GM18498 (cell line): ENCODE results near the gene SPAG16.

Experiments used
- ATAC-seq: cut with Tn5 transposase; IDR thresholded peaks from one replicate; pipeline ENCODE4 v1.9.1; 2021; ENCODE audit warnings: mild to moderate bottlenecking, moderate library complexity; ENCODE audit not compliant: unreplicated experiment

SPAG16 gene

DNA sequence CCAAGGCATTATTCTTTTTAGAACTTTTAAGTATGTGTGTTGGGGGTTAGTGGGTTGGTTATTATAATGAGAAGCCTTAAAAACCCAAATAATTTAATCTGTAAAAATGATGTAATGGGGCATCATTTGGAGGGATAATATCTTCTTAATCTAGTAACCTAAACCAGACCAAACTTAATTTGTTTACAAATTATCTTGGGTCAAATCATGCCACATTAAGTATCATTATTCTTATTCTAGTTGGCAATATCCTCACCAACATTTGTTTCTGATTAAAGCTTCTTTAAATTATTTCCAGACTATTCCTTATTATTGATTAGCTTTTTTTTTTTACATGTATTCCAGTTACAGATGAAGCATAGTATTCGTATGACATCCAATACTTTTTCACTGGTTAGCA is 1041.1 kb downstream of the SPAG16 start:
- no peak for ATAC-seq

DNA sequence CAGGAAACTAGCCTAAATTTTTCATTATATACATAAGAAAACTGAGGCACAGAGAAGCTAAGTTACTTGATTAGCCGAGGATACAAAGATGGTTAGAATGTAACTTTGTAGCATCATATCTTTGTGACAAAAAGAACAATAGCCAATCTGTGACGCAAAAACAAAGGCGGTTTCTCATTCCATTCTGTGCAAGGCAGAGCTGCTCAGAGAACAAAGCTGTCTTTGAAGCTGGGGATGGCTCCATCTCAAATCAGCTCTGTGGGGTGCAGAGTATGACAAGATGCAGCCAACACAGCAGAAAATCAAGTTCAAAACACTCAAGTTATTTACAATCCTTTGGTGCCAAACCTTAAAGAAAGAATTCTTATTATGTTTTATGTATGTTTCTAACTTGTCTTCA is 1044.7 kb downstream of the SPAG16 start:
- ATAC-seq = no peak

DNA sequence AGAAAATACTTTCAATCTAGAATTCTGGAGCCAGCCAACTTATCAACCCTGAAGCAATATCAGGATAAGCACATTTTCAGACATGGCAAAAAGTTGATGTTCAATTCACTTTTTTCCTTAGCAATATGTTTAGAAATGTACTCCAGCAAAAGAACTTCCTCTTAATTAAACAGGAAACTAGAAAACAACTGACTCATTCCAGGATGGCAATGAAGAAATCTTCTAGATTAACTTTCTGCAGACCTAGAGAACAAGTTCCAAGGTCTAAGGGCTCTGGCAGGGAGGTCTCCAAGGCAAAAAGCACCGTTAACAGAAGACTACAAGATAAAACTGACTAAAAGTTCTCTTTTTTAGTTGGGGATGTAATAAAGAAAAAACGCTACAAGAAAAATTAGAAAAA is 1057.4 kb downstream of the SPAG16 start:
- no peak for ATAC-seq

DNA sequence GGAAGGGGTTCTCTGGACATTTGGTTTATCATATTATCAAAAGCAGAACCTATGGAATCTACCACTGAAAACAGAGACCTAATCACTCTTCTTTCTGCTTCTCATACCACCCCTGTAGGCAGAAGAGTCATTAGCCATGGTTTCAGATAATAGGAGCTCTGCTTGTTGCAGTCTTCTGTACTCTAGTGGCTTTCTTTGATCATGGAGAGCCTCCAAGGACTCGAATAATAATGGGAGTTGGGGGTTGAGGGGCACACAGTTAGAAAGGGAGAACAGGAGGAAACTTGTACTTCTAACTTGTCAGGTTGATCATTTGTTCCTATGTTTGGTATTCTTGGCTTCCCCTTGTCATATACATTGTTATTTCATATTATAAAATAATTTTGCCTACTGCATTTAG is 1074.2 kb downstream of the SPAG16 start:
- no peak for ATAC-seq

DNA sequence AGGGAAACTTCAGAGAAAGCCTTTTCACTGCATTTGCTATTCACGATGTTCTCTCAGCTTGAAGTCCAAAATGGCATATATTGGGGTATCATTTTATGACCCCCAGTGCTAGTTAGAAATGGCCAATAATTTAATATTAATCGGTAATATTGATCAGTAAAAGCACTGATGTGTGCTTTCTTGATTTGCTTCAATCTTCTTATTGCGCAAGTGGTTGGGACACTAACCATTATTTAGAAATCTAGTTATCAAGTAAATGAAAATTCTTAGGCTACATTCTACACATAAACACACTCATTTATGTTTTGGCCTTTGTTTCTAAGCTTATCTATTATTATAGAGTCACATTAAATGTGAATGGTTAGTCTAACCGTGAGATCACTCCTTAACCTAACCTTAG is 1076.9 kb downstream of the SPAG16 start:
- ATAC-seq = no peak

GRCh38 chr2:214365549-214365948 is 1081.3 kb downstream of the SPAG16 start:
- ATAC-seq = no peak

- ATAC-seq = no peak
Measured at GRCh38 chr2:214367171-214367570, 1082.9 kb downstream of the SPAG16 start.

DNA sequence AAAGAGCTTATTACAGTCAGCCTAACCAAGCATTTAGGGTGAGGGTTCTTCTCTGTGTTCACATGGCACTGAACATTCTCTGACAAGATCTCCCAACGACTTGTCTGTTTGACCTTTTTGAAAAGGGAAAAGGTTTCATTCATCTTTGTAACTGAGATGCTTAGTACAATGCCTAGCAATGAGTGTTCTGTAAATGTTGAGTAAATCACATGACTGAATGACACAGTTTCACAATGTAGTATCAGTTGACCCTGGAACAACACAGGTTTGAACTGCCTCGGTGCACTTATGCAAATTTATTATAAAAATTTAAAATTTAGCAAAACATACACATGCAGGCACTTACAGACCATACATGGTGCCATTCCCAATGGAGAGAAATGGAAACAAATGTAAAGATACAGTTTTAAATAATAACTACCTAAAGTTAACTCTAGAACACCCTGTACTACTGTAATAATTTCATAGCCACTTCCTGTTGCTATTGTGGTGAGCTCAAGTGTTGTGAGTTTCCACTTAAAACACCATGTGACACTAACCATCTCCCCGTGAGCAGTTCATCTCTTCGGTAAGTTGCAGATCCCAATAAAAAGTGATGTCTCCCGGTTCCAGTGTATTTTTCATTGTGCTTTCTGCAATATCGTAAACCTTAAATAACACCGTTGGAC is 1092.5 kb downstream of the SPAG16 start:
- ATAC-seq = no peak

DNA sequence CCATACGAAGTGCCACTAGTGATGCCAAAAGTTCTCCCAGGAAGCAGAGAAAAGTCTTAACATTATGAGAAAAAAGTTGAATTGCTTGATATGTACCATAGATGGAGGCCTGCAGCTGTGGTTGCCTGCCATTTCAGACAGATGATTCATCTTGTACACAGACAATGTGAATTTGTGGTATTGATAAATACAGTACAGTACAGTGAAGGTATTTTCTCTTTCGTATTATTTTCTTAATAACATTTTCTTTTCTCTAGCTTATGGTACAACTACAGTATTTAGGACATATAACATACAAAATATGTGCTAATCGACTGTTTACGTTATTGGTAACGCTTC is 1093.0 kb downstream of the SPAG16 start:
- ATAC-seq = no peak

- no peak for ATAC-seq
Measured at GRCh38 chr2:214378455-214379103, 1094.3 kb downstream of the SPAG16 start.

DNA sequence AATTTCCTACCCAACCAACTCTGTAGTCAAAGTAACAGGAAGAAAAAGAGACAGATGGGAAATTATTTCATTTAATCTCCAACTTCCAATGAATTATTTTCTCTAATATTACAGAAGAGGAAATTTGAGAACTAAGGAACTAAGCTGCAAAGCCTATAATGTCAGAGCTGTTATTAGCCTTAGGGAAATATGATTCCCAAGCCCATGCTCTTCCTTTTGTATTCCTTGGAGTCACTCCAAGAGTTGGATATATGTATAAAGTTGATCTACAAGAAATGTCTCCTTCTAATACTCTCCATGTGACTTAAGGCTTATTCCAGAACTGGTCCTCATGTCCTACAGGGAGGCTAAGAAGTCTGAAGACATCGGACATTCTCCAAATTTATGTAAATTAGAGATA is 1095.0 kb downstream of the SPAG16 start:
- ATAC-seq = no peak

- no peak for ATAC-seq
Measured at GRCh38 chr2:214380681-214381080, 1096.4 kb downstream of the SPAG16 start.

- ATAC-seq = no peak
Measured at GRCh38 chr2:214382229-214382628, 1098.0 kb downstream of the SPAG16 start.

GRCh38 chr2:214386720-214387119 is 1102.5 kb downstream of the SPAG16 start:
- ATAC-seq = no peak

GRCh38 chr2:214389334-214389733 is 1105.1 kb downstream of the SPAG16 start:
- no peak for ATAC-seq

DNA sequence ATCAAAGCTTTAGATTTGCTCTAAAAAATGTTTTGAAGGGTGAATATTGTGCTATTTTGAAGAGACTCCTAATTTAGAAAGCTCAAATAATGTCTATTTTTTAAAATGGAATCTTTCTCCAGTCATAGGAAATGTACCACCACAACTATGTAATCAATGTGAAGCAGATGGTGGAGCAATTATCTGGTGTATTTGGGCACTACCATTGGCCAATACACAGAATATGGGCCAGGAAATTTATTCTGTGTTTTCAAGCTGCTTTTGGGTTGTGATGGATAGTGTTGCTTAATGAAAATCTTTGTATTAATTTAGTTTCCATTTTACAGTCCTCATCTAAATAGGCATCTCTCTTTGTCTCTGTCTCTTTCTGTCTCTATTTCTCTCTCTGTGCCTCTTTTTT is 1109.5 kb downstream of the SPAG16 start:
- no peak for ATAC-seq

DNA sequence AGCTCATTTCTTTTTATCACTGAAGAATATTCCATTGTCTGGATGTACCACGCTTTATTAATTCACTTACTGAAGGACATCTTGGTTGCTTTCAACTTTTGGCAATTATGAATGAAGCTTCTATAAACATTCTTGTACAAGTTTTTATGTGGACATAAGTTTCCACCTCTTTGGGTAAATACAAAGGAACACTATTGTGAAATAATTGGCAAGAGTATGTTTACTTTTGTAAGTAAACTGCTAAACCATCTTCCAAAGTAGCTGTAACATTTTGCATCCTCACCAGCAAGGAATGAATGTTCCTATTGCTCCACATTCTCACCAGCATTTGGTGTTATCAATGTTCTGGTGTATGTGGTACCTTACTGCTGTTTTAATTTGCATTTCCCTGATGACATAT is 1110.8 kb downstream of the SPAG16 start:
- ATAC-seq = no peak

DNA sequence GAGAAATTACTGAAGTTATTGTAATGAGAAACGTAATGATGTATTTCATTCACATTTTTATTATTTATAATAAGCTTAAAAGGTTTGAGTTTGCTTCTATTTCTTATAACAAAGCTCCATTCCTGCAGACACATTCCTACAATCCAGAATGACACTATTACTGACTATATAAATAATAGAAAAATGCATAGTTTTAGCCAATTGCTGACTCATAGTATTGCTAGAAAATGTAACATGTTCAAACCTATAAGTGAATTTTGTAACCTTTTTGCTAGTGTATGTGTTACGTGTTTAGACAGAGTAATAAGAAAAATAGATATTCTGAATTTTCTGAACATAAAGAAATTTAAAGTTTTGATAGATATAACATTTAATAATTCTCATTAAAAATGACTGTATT is 1117.3 kb downstream of the SPAG16 start:
- no peak for ATAC-seq

GRCh38 chr2:214410128-214410775 is 1126.0 kb downstream of the SPAG16 start:
- no peak for ATAC-seq

DNA sequence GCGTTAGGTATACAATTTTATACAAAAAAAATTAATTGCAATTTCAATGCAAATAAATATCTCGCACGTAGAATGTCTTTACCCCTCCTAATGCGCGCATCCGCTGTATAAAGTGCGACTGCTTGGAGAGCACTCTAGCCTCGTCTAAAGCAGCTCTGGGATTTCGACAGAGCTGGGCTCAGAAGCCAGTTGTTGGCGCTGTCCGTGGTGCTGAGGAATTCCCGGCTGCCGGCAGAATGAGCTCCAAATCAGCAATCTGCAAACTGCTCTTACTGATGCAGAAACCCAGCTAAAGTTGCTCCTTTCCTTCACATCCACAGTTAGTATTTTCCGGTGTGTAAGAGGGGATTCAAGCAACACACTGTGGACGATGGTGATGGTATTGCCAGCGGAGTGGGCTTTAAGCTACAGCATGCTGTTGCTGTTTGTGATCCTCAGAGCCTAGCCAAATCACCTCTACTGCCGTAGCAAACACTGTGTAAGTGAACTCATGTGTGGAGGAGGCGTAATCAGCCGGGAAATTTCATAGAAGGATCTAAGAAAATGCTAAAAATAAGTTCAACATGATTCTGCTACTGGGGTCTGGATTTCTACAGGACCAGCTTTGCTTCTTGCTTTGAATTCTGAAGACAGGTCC is 1126.8 kb downstream of the SPAG16 start, which contains the start of gene VWC2L:
Gene VWC2L (plus strand): TSS at position 137 of the 637 bp plus-strand sequence. CDS start 3,140 bp downstream, outside the sequence.
- no peak for ATAC-seq

GRCh38 chr2:214412679-214413078 is 1128.4 kb downstream of the SPAG16 start:
- no peak for ATAC-seq

DNA sequence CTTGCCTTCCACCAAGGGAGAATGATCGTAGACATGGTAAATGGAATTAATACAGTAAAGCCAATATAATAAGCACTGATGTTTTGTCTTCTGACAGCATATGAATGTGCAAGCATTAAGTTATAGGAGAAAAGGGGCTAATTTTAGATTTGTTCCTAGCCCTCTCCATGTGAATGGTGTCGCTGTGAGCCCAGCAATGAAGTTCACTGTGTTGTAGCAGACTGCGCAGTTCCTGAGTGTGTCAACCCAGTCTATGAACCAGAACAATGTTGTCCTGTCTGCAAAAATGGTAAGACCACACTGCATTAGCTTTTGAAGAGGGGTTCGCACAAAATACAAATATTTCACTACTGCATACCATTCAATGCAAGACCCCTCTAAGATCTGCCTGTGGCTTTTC is 1152.2 kb downstream of the SPAG16 start:
- no peak for ATAC-seq
